Chondrocyte (in vitro differentiated cells): ENCODE results near the gene ZNF652. TPM values are rescaled to one million over a fixed set of nuclear protein-coding genes. Genes with fewer than 3 reads are reported as not detected.
A peak's percentile ranks its signal among the peaks of the same experiment; 100 is the strongest.
"Not testable (repeated sequence)": the region's sequence is repeated elsewhere in the genome, so short reads cannot be mapped to it uniquely, and the experiment has no call there.

Experiments
- DNase-seq: peaks from one replicate; pipeline ENCODE4 v3.0.0; 2021; ENCODE audit warnings: mixed read lengths, low spot score
- H3K27ac Mint-ChIP-seq: one replicate; pipeline ENCODE4 v1.8.0; 2021; ENCODE audit warnings: mild to moderate bottlenecking, moderate library complexity, mixed read lengths; ENCODE audit not compliant: unreplicated experiment
- H3K27me3 Mint-ChIP-seq: 2 replicates; pipeline ENCODE4 v1.8.0; 2021; ENCODE audit warnings: low read depth, mixed read lengths
- H3K36me3 Mint-ChIP-seq: 2 replicates; pipeline ENCODE4 v1.8.0; 2021; ENCODE audit warnings: low read depth, mixed read lengths
- H3K4me1 Mint-ChIP-seq: 2 replicates; pipeline ENCODE4 v1.8.0; 2021; ENCODE audit warnings: low read depth, mild to moderate bottlenecking, mixed read lengths
- H3K4me3 Mint-ChIP-seq: one replicate; pipeline ENCODE4 v1.8.0; 2021; ENCODE audit warnings: mild to moderate bottlenecking, moderate library complexity, mixed read lengths; ENCODE audit not compliant: unreplicated experiment
- H3K9me3 Mint-ChIP-seq: 2 replicates; pipeline ENCODE4 v1.8.0; 2021; ENCODE audit warnings: low read depth, mixed read lengths
- CTCF ChIP-seq: fragments of 200-600 bp; sonication (generic); IDR thresholded peaks from 2 replicates; pipeline ENCODE4 v1.5.0; 2021; ENCODE audit warnings: antibody characterized with exemption, mild to moderate bottlenecking, moderate library complexity
- total RNA-seq: library from RNA; stranded (reverse); gene quantifications from 3 replicates; pipeline ENCODE4 v1.2.1, GENCODE V29; 2021

The ZNF652 gene
- total RNA-seq, 1 donor from 2014 or later: 48.0 TPM

GRCh38 chr17:49399995-49400394, 37.9 kb upstream of the ZNF652 start:
- no peaks in the 10 kb centered on the region for H3K27me3 Mint-ChIP-seq
- no peaks in the 10 kb centered on the region for H3K9me3 Mint-ChIP-seq
- no peak overlapping the region for H3K4me3 Mint-ChIP-seq
- no peak for TF ChIP-seq CTCF
- no peak overlapping the region for H3K27ac Mint-ChIP-seq
- DNase-seq: peak; percentile 12
- peaks cover 1% of the 10 kb centered on the region for H3K4me1 Mint-ChIP-seq
- peaks cover 13% of the 10 kb centered on the region for H3K36me3 Mint-ChIP-seq

GRCh38 chr17:49397586-49397985, 35.5 kb upstream of the ZNF652 start:
- Mint-ChIP-seq H3K4me3 (no peak overlapping the region), H3K9me3 (no peaks in the 10 kb centered on the region), H3K36me3 (no peaks in the 10 kb centered on the region), H3K27me3 (no peaks in the 10 kb centered on the region), H3K4me1 (peaks cover 5% of the 10 kb centered on the region), H3K27ac (no peak overlapping the region)
- no peak for TF ChIP-seq CTCF
- peak; percentile 35 for DNase-seq

GRCh38 chr17:49393491-49394255, 31.6 kb upstream of the ZNF652 start:
- H3K27ac Mint-ChIP-seq: no peak overlapping the region
- H3K36me3 Mint-ChIP-seq: no peaks in the 10 kb centered on the region
- no peaks in the 10 kb centered on the region for H3K27me3 Mint-ChIP-seq
- H3K4me3 Mint-ChIP-seq: no peak overlapping the region
- peaks cover 13% of the 10 kb centered on the region for H3K4me1 Mint-ChIP-seq
- DNase-seq: peak; percentile 13
- no peaks in the 10 kb centered on the region for H3K9me3 Mint-ChIP-seq
- TF ChIP-seq CTCF: no peak

GRCh38 chr17:49390548-49391324, 28.7 kb upstream of the ZNF652 start:
- Mint-ChIP-seq H3K27ac (no peak overlapping the region), H3K4me1 (peaks cover 13% of the 10 kb centered on the region), H3K9me3 (no peaks in the 10 kb centered on the region), H3K4me3 (no peak overlapping the region), H3K36me3 (no peaks in the 10 kb centered on the region), H3K27me3 (peaks cover 2% of the 10 kb centered on the region)
- no peak for TF ChIP-seq CTCF
- DNase-seq: no peak

GRCh38 chr17:49389514-49390347, 27.7 kb upstream of the ZNF652 start:
- H3K4me1 Mint-ChIP-seq, DNase-seq, H3K4me3 Mint-ChIP-seq, H3K27ac Mint-ChIP-seq, H3K36me3 Mint-ChIP-seq, H3K9me3 Mint-ChIP-seq, H3K27me3 Mint-ChIP-seq: not testable (repeated sequence)
